ENCODE measurements around the gene ORC5.

DNA sequence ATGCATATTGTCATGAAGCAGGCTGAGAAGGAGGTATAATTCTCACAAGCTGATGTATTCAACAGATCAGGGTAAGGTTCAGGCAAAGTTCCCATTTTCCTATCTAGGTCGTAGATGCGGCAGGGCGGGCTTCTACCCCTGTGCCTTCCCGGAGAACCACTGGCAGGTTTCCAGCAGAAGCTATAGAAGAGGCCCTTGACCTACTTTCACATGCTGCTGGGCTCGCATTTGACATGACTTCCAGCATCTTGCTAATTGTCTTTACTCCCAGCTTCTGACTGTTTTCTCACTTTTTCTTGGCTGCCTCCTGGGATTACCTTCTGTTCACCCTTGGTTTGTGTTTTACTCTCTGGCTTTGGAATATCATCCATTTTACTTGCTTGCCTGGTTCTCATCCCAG lies 32.6 kb upstream of the ORC5 start:
- TF ChIP-seq, protein P1, sequence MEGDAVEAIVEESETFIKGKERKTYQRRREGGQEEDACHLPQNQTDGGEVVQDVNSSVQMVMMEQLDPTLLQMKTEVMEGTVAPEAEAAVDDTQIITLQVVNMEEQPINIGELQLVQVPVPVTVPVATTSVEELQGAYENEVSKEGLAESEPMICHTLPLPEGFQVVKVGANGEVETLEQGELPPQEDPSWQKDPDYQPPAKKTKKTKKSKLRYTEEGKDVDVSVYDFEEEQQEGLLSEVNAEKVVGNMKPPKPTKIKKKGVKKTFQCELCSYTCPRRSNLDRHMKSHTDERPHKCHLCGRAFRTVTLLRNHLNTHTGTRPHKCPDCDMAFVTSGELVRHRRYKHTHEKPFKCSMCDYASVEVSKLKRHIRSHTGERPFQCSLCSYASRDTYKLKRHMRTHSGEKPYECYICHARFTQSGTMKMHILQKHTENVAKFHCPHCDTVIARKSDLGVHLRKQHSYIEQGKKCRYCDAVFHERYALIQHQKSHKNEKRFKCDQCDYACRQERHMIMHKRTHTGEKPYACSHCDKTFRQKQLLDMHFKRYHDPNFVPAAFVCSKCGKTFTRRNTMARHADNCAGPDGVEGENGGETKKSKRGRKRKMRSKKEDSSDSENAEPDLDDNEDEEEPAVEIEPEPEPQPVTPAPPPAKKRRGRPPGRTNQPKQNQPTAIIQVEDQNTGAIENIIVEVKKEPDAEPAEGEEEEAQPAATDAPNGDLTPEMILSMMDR (IDR thresholded peaks at IDR 0.05; ENCODE audit: low read depth, low read length), result no peak
- no peak for TF ChIP-seq EZH2phosphoT487 (IDR thresholded peaks at IDR 0.05; ENCODE audit: low read depth)

All from OCI-LY3 (cell line).